GM23248 (cell line): ENCODE data around the gene NCBP2L. TPM values are rescaled to one million over a fixed set of nuclear protein-coding genes. Genes with fewer than 3 reads are reported as not detected.
"Not testable (repeated sequence)": the region's sequence is repeated elsewhere in the genome, so short reads cannot be mapped to it uniquely, and the experiment has no call there.

Experiments used
- DNase-seq: peaks from one replicate; pipeline ENCODE4 v3.0.0-alpha.2; 2015
- H2AFZ ChIP-seq: fragments of 200-600 bp; sonication (generic); 2 replicates; pipeline ENCODE4 v1.6.1; 2016; ENCODE audit warnings: antibody characterized with exemption
- H3F3A ChIP-seq: fragments of 200-600 bp; sonication (generic); 2 replicates; pipeline ENCODE4 v1.6.1; 2016; ENCODE audit warnings: mild to moderate bottlenecking, antibody characterized with exemption, mixed run types; ENCODE audit not compliant: insufficient read depth
- H3K27ac ChIP-seq: fragments of 200-600 bp; sonication (generic); 2 replicates; pipeline ENCODE4 v1.5.1; 2016; ENCODE audit warnings: mild to moderate bottlenecking
- H3K27me3 ChIP-seq: fragments of 200-600 bp; sonication (generic); replicated peaks from 2 replicates; pipeline ENCODE4 v1.6.1; 2016; ENCODE audit warnings: mild to moderate bottlenecking; ENCODE audit not compliant: insufficient read depth
- H3K36me3 ChIP-seq: fragments of 200-600 bp; sonication (generic); 2 replicates; pipeline ENCODE4 v1.6.1; 2016; ENCODE audit warnings: low read depth, mild to moderate bottlenecking
- H3K4me1 ChIP-seq: fragments of 200-600 bp; sonication (generic); 2 replicates; pipeline ENCODE4 v1.6.1; 2016; ENCODE audit warnings: mild to moderate bottlenecking; ENCODE audit not compliant: insufficient read depth
- H3K4me2 ChIP-seq: fragments of 200-600 bp; sonication (generic); one replicate; pipeline ENCODE4 v1.6.1; 2016; ENCODE audit warnings: mild to moderate bottlenecking; ENCODE audit not compliant: unreplicated experiment
- H3K4me3 ChIP-seq: fragments of 200-600 bp; sonication (generic); 2 replicates; pipeline ENCODE4 v1.5.1; 2016; ENCODE audit warnings: mild to moderate bottlenecking
- H3K79me2 ChIP-seq: fragments of 200-600 bp; sonication (generic); 2 replicates; pipeline ENCODE4 v1.6.1; 2016; ENCODE audit warnings: mild to moderate bottlenecking; ENCODE audit not compliant: insufficient read depth
- H3K9ac ChIP-seq: fragments of 200-600 bp; sonication (generic); 2 replicates; pipeline ENCODE4 v1.6.1; 2016; ENCODE audit warnings: mild to moderate bottlenecking
- H3K9me2 ChIP-seq: fragments of 200-600 bp; sonication (generic); 2 replicates; pipeline ENCODE4 v1.6.1; 2016; ENCODE audit warnings: mixed run types, mild to moderate bottlenecking, moderate library complexity; ENCODE audit not compliant: insufficient read depth
- H3K9me3 ChIP-seq: fragments of 200-600 bp; sonication (generic); one replicate; pipeline ENCODE4 v1.6.1; 2017; ENCODE audit warnings: low read depth
- H4K20me1 ChIP-seq: fragments of 200-600 bp; sonication (generic); 2 replicates; pipeline ENCODE4 v1.6.0; 2016; ENCODE audit not compliant: insufficient read depth
- EZH2 ChIP-seq: fragments of 200-600 bp; sonication (generic); IDR thresholded peaks from 2 replicates; pipeline ENCODE4 v1.6.1; 2018; ENCODE audit warnings: antibody characterized with exemption, mild to moderate bottlenecking; ENCODE audit not compliant: insufficient read depth, poor library complexity, severe bottlenecking
- EZH2phosphoT487 ChIP-seq: fragments of 200-600 bp; sonication (generic); IDR thresholded peaks from 2 replicates; pipeline ENCODE4 v1.6.1; 2018; ENCODE audit warnings: antibody characterized with exemption, moderate library complexity, mild to moderate bottlenecking, low read depth; ENCODE audit not compliant: insufficient read depth
- WGBS, 2 experiments: methylation state at CpG; one replicate each; pipeline ENCODE4 v1.1.6; 2015 to 2017; ENCODE audit warnings: low lambda C conversion rate in 2 of 2, low coverage in 1 of 2; ENCODE audit errors: missing lambda C conversion rate in 2 of 2; 5-methylcytosine and 5-hydroxymethylcytosine counted together
- in situ Hi-C: fragments of 300-500 bp; cut with MboI; formaldehyde crosslinking; loops from 2 replicates; pipeline ENCODE4 v1.15.0; 2020
- polyA plus RNA-seq: library from polyadenylated mRNA; unstranded; fragments of >200 nt; fragmentation: Nextera tagmentation; extraction: Ambion mirVana; gene quantifications from 2 replicates; pipeline ENCODE4 v1.2.1, GENCODE V29; 2016
- total RNA-seq: library from RNA; depleted of rRNA; stranded (reverse); fragments of >200 nt; shearing (Covaris generic); gene quantifications from 2 replicates; pipeline ENCODE4 v1.2.3, GENCODE V29; 2014

Gene NCBP2L
- total and polyA plus RNA-seq, 2 experiments from 2014 or later: not detected

- Histone ChIP-seq H3K4me3 (no peak overlapping the region), H3K79me2 (no peaks in the 10 kb centered on the region), H4K20me1 (no peaks in the 10 kb centered on the region), H3K9me2 (no peaks in the 10 kb centered on the region), H3F3A (no peaks in the 10 kb centered on the region), H3K9ac (no peak overlapping the region), H3K27ac (no peak overlapping the region), H3K9me3 (no peaks in the 10 kb centered on the region), H3K27me3 (no peaks in the 10 kb centered on the region), H3K4me1 (no peaks in the 10 kb centered on the region), H2AFZ (no peak overlapping the region), H3K4me2 (no peak overlapping the region), H3K36me3 (no peaks in the 10 kb centered on the region)
- TF ChIP-seq EZH2phosphoT487: no peak
- no peak for TF ChIP-seq EZH2
- in situ Hi-C loops: no loop called here
- 0% methylated on average over 1 of the region's 1 CpG for WGBS, 2 experiments
- no peak for DNase-seq
Observed at GRCh38 chrX:107804427-107804826, 26.9 kb downstream of the NCBP2L start.

DNA sequence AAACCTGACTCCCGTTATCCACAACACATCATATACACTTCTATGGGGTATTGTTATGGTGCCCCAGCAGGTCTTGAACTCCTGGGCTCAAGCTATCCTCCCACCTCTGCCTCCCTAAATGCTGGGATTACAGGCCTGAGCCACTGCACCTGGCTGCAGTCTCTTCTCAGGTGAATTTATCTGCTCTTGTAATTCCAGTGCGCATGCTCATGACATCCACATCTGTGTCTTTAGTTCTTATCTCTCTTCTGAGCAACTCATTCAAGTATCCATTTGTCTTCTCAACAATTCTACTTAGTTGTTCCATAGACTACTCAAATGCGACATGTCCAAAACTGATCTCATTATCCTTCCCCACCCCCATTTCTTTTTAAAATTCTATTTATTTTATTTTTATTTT, 27.6 kb downstream of the NCBP2L start:
- Histone ChIP-seq H3K79me2 (no peaks in the 10 kb centered on the region), H3K9me3 (no peaks in the 10 kb centered on the region), H3K4me2 (no peak overlapping the region), H4K20me1 (no peaks in the 10 kb centered on the region), H3K27me3 (no peaks in the 10 kb centered on the region), H3K36me3 (no peaks in the 10 kb centered on the region), H2AFZ (no peak overlapping the region), H3K4me3 (no peak overlapping the region), H3F3A (no peaks in the 10 kb centered on the region), H3K27ac (no peak overlapping the region), H3K9me2 (no peaks in the 10 kb centered on the region), H3K4me1 (no peaks in the 10 kb centered on the region), H3K9ac (no peak overlapping the region)
- WGBS, 2 experiments: 96 to 100% methylated on average over 3 of the region's 3 CpGs
- TF ChIP-seq EZH2phosphoT487 (no peak), EZH2 (no peak)
- in situ Hi-C loops: no loop called here
- DNase-seq: no peak

GRCh38 chrX:107810053-107810452, 32.5 kb downstream of the NCBP2L start:
- H3K4me1 ChIP-seq, in situ Hi-C loops, H3K9ac ChIP-seq, H3K4me2 ChIP-seq, H3K4me3 ChIP-seq, H2AFZ ChIP-seq, H3K9me3 ChIP-seq, DNase-seq, H3K27ac ChIP-seq, H3K9me2 ChIP-seq, H3K27me3 ChIP-seq, H3F3A ChIP-seq, H3K36me3 ChIP-seq, H3K79me2 ChIP-seq, H4K20me1 ChIP-seq: not testable (repeated sequence)
- WGBS, 2 experiments: 82 to 85% methylated on average over 7 to 10 of the region's 10 CpGs

GRCh38 chrX:107818900-107819521, 41.5 kb downstream of the NCBP2L start:
- H3K4me2 ChIP-seq: no peak overlapping the region
- H3K79me2 ChIP-seq: no peaks in the 10 kb centered on the region
- no peak overlapping the region for H3K4me3 ChIP-seq
- no peaks in the 10 kb centered on the region for H4K20me1 ChIP-seq
- no peaks in the 10 kb centered on the region; the same call in 1 of the 2 replicates for H3F3A ChIP-seq
- no peak overlapping the region for H3K9ac ChIP-seq
- H3K36me3 ChIP-seq: no peaks in the 10 kb centered on the region
- H3K9me3 ChIP-seq: no peaks in the 10 kb centered on the region
- no peak overlapping the region for H3K27ac ChIP-seq
- in situ Hi-C loops: no loop called here
- H2AFZ ChIP-seq: no peak overlapping the region
- TF ChIP-seq EZH2phosphoT487: no peak
- no peak for TF ChIP-seq EZH2
- H3K27me3 ChIP-seq: no peaks in the 10 kb centered on the region
- H3K4me1 ChIP-seq: peaks cover 4% of the 10 kb centered on the region
- no peak for DNase-seq
- H3K9me2 ChIP-seq: no peaks in the 10 kb centered on the region

- Histone ChIP-seq H3K9me2 (no peaks in the 10 kb centered on the region), H2AFZ (no peak overlapping the region), H3K9ac (no peak overlapping the region), H3K36me3 (no peaks in the 10 kb centered on the region), H3K9me3 (no peaks in the 10 kb centered on the region), H3F3A (peaks cover 7% of the 10 kb centered on the region; the same call in 1 of the 2 replicates), H3K4me3 (no peak overlapping the region), H3K27me3 (no peaks in the 10 kb centered on the region), H4K20me1 (no peaks in the 10 kb centered on the region), H3K4me1 (peaks cover 13% of the 10 kb centered on the region), H3K27ac (no peak overlapping the region), H3K79me2 (peaks cover 10% of the 10 kb centered on the region), H3K4me2 (no peak overlapping the region)
- TF ChIP-seq EZH2: no peak
- no peak for TF ChIP-seq EZH2phosphoT487
- DNase-seq: no peak
- in situ Hi-C loops: no loop called here
- 97 to 98% methylated on average over 2 of the region's 2 CpGs for WGBS, 2 experiments
Observed at GRCh38 chrX:107823042-107823441, 45.5 kb downstream of the NCBP2L start.
